ENCODE data around the gene TMEM184B. TPM values are rescaled to one million over a fixed set of nuclear protein-coding genes. Genes with fewer than 3 reads are reported as not detected.
A peak's percentile ranks its signal among the peaks of the same experiment; 100 is the strongest.

TMEM184B gene
- total RNA-seq, 2 experiments from 2014 or later, result 24.4 to 26.6 TPM

- ChIA-PET CTCF (interaction anchor here (1.1 to 1.8 kb wide), 4 partner anchors 112 to 175 kb away, joined by 3 to 5 read pairs (median 4); no protein-coding TSS in a partner anchor), POLR2A (no interaction called here)
- intact Hi-C loops (cut with micrococcal nuclease), result no loop called here
- H3K27ac Mint-ChIP-seq, result no peak overlapping the region
- peaks cover 3% of the 10 kb centered on the region for H3K4me1 Mint-ChIP-seq (ENCODE audit: low read depth)
- H3K9me3 Mint-ChIP-seq, result no peaks in the 10 kb centered on the region
- H3K36me3 Mint-ChIP-seq, result peaks cover 12% of the 10 kb centered on the region
- no peak overlapping the region for H3K4me3 Mint-ChIP-seq
- no peaks in the 10 kb centered on the region for H3K27me3 Mint-ChIP-seq
- no peak for DNase-seq
Observed at GRCh38 chr22:38226853-38227649, 45.8 kb downstream of the TMEM184B start.

- CTCF ChIA-PET, result no interaction called here
- peaks cover 14% of the 10 kb centered on the region for H3K4me1 Mint-ChIP-seq (ENCODE audit: low read depth)
- no peak overlapping the region for H3K4me3 Mint-ChIP-seq
- H3K36me3 Mint-ChIP-seq, result peaks cover 2% of the 10 kb centered on the region
- no peak overlapping the region for H3K27ac Mint-ChIP-seq
- POLR2A ChIA-PET, result no interaction called here
- DNase-seq, result no peak
- no peaks in the 10 kb centered on the region for H3K9me3 Mint-ChIP-seq
- no peaks in the 10 kb centered on the region for H3K27me3 Mint-ChIP-seq
- intact Hi-C loops (cut with micrococcal nuclease), result no loop called here
Observed at GRCh38 chr22:38223289-38223960, 49.4 kb downstream of the TMEM184B start.

- Mint-ChIP-seq H3K4me1 (ENCODE audit: low read depth) (peaks cover 21% of the 10 kb centered on the region), H3K27ac (no peak overlapping the region), H3K36me3 (peaks cover 2% of the 10 kb centered on the region), H3K27me3 (no peaks in the 10 kb centered on the region), H3K4me3 (no peak overlapping the region), H3K9me3 (no peaks in the 10 kb centered on the region)
- no peak for DNase-seq
- ChIA-PET POLR2A (no interaction called here), CTCF (no interaction called here)
- intact Hi-C loops (cut with micrococcal nuclease), result no loop called here
Observed at GRCh38 chr22:38222797-38223119, 50.1 kb downstream of the TMEM184B start.

GRCh38 chr22:38221908-38222796 is 50.7 kb downstream of the TMEM184B start:
- H3K27ac Mint-ChIP-seq, result no peak overlapping the region
- H3K4me1 Mint-ChIP-seq (ENCODE audit: low read depth), result peaks cover 22% of the 10 kb centered on the region
- H3K4me3 Mint-ChIP-seq, result no peak overlapping the region
- intact Hi-C loops (cut with micrococcal nuclease), result no loop called here
- ChIA-PET POLR2A (no interaction called here), CTCF (no interaction called here)
- no peaks in the 10 kb centered on the region for H3K9me3 Mint-ChIP-seq
- peaks cover 2% of the 10 kb centered on the region for H3K36me3 Mint-ChIP-seq
- no peak for DNase-seq
- no peaks in the 10 kb centered on the region for H3K27me3 Mint-ChIP-seq

- peaks cover 24% of the 10 kb centered on the region for H3K4me1 Mint-ChIP-seq (ENCODE audit: low read depth)
- no peaks in the 10 kb centered on the region for H3K27me3 Mint-ChIP-seq
- DNase-seq, result no peak
- intact Hi-C loops (cut with micrococcal nuclease), result no loop called here
- ChIA-PET CTCF (no interaction called here), POLR2A (no interaction called here)
- no peaks in the 10 kb centered on the region for H3K9me3 Mint-ChIP-seq
- H3K36me3 Mint-ChIP-seq, result peaks cover 2% of the 10 kb centered on the region
- H3K27ac Mint-ChIP-seq, result no peak overlapping the region
- no peak overlapping the region for H3K4me3 Mint-ChIP-seq
Observed at GRCh38 chr22:38221407-38221806, 51.4 kb downstream of the TMEM184B start.

GRCh38 chr22:38220653-38221386 is 52.0 kb downstream of the TMEM184B start:
- intact Hi-C loops (cut with micrococcal nuclease), result no loop called here
- Mint-ChIP-seq H3K36me3 (peaks cover 2% of the 10 kb centered on the region), H3K27me3 (no peaks in the 10 kb centered on the region), H3K4me3 (no peak overlapping the region), H3K4me1 (ENCODE audit: low read depth) (peaks cover 26% of the 10 kb centered on the region), H3K27ac (no peak overlapping the region), H3K9me3 (no peaks in the 10 kb centered on the region)
- CTCF ChIA-PET, result interaction anchor here (0.7 kb wide), 1 partner anchor 166 kb away, joined by 3 read pairs; no protein-coding TSS in a partner anchor
- DNase-seq, result no peak
- POLR2A ChIA-PET, result no interaction called here

- peak overlapping the region; percentile 33 for H3K27ac Mint-ChIP-seq
- POLR2A ChIA-PET, result interaction anchor here (1.1 kb wide), 1 partner anchor 39 kb away, joined by 3 read pairs; no protein-coding TSS in a partner anchor
Observed at GRCh38 chr22:38220163-38220562, 52.6 kb downstream of the TMEM184B start.

GRCh38 chr22:38219632-38220031 is 53.2 kb downstream of the TMEM184B start:
- CTCF ChIA-PET, result interaction anchor here (0.7 to 2.7 kb wide), 6 partner anchors 9 to 167 kb away, joined by 3 to 9 read pairs (median 3); no protein-coding TSS in a partner anchor
- POLR2A ChIA-PET, result interaction anchor here (1.1 to 1.6 kb wide), 2 partner anchors 18 to 39 kb away, joined by 3 to 8 read pairs; partner anchors contain the start of gene MAFF
- peak overlapping the region; percentile 77 for H3K27ac Mint-ChIP-seq

More at GRCh38 chr22:38220163-38220562, 52.6 kb downstream of the TMEM184B start:
- H3K36me3 Mint-ChIP-seq, result peaks cover 2% of the 10 kb centered on the region
- intact Hi-C loops (cut with micrococcal nuclease), result no loop called here
- CTCF ChIA-PET, result interaction anchor here (0.7 to 2.7 kb wide), 5 partner anchors 8 to 168 kb away, joined by 3 to 9 read pairs (median 3); no protein-coding TSS in a partner anchor
- DNase-seq, result no peak
- no peaks in the 10 kb centered on the region for H3K9me3 Mint-ChIP-seq
- H3K4me3 Mint-ChIP-seq, result no peak overlapping the region
- peaks cover 26% of the 10 kb centered on the region for H3K4me1 Mint-ChIP-seq (ENCODE audit: low read depth)
- no peaks in the 10 kb centered on the region for H3K27me3 Mint-ChIP-seq

GRCh38 chr22:38218661-38219622 is 53.9 kb downstream of the TMEM184B start:
- Mint-ChIP-seq H3K27me3 (no peaks in the 10 kb centered on the region), H3K4me3 (no peak overlapping the region), H3K27ac (peak overlapping the region; percentile 77), H3K4me1 (ENCODE audit: low read depth) (peaks cover 33% of the 10 kb centered on the region), H3K9me3 (no peaks in the 10 kb centered on the region), H3K36me3 (peaks cover 6% of the 10 kb centered on the region)
- CTCF ChIA-PET, result interaction anchor here (0.6 to 2.7 kb wide), 6 partner anchors 9 to 167 kb away, joined by 3 to 9 read pairs (median 4); no protein-coding TSS in a partner anchor
- intact Hi-C loops (cut with micrococcal nuclease), result loop anchor here (5.0 kb wide), 1 partner anchor 37 kb away; the partner anchor contains the start of gene PLA2G6
- POLR2A ChIA-PET, result interaction anchor here (0.8 to 1.6 kb wide), 4 partner anchors 15 to 38 kb away, joined by 3 to 8 read pairs (median 3); partner anchors contain the start of genes MAFF and PLA2G6
- DNase-seq, result peak; percentile 85

More at GRCh38 chr22:38219632-38220031, 53.2 kb downstream of the TMEM184B start:
- Mint-ChIP-seq H3K9me3 (no peaks in the 10 kb centered on the region), H3K36me3 (peaks cover 6% of the 10 kb centered on the region), H3K4me1 (ENCODE audit: low read depth) (peaks cover 31% of the 10 kb centered on the region), H3K4me3 (no peak overlapping the region), H3K27me3 (no peaks in the 10 kb centered on the region)
- intact Hi-C loops (cut with micrococcal nuclease), result loop anchor here (5.0 kb wide), 1 partner anchor 37 kb away; the partner anchor contains the start of gene PLA2G6
- DNase-seq, result no peak
